GM12891 (cell line): Measurements from ENCODE around the gene SLC6A13.

Experiments
- POLR2A ChIP-seq: IDR thresholded peaks from 2 replicates; pipeline ENCODE4 v1.6.1; 2011; ENCODE audit warnings: low read depth, low read length, control low read depth
- POLR2AphosphoS5 ChIP-seq: IDR thresholded peaks from 2 replicates; pipeline ENCODE4 v1.6.1; 2011; ENCODE audit warnings: low read depth, low read length, control low read depth
- POU2F2 ChIP-seq: IDR thresholded peaks from 2 replicates; pipeline ENCODE4 v1.6.1; 2011; ENCODE audit warnings: low read depth, mild to moderate bottlenecking, control low read depth, low read length, moderate library complexity
- TAF1 ChIP-seq: IDR thresholded peaks from 2 replicates; pipeline ENCODE4 v1.6.1; 2011; ENCODE audit warnings: low read depth, low read length, control low read depth

- TF ChIP-seq POLR2A, result no peak
- TF ChIP-seq POLR2AphosphoS5, result no peak
- no peak for TF ChIP-seq TAF1
- TF ChIP-seq POU2F2, result no peak
These were observed 15.4 kb upstream of the SLC6A13 start for GRCh38 chr12:278046-278445.
